HUES64 (cell line): ENCODE results near the gene ZMYND8.
"Not testable (repeated sequence)": the region's sequence is repeated elsewhere in the genome, so short reads cannot be mapped to it uniquely, and the experiment has no call there.

Source experiments
- H3K27ac ChIP-seq: 2 replicates; pipeline ENCODE4 v1.7.0; 2013; ENCODE audit warnings: low read depth, low read length, inconsistent platforms
- H3K27me3 ChIP-seq: 2 replicates; pipeline ENCODE4 v1.6.1; 2013; ENCODE audit warnings: mild to moderate bottlenecking, low read length; ENCODE audit not compliant: insufficient read depth
- H3K36me3 ChIP-seq: 2 replicates; pipeline ENCODE4 v1.6.1; 2013; ENCODE audit warnings: mild to moderate bottlenecking, low read length; ENCODE audit not compliant: insufficient read depth
- H3K4me1 ChIP-seq: 2 replicates; pipeline ENCODE4 v1.6.1; 2013; ENCODE audit warnings: mild to moderate bottlenecking, low read length, moderate library complexity; ENCODE audit not compliant: insufficient read depth
- H3K4me3 ChIP-seq: 2 replicates; pipeline ENCODE4 v1.5.1; 2013; ENCODE audit warnings: mild to moderate bottlenecking, low read length, moderate library complexity
- H3K9ac ChIP-seq: 2 replicates; pipeline ENCODE4 v1.6.1; 2013; ENCODE audit warnings: mild to moderate bottlenecking, low read depth, low read length
- H3K9me3 ChIP-seq: 2 replicates; pipeline ENCODE4 v1.6.1; 2013; ENCODE audit warnings: low read depth, low read length; ENCODE audit not compliant: insufficient read depth
- WGBS: fragments of 150-250, 120-280 bp; methylation state at CpG from one replicate; pipeline ENCODE4 v1.1.7; 2013; ENCODE audit warnings: missing lambda C conversion rate; 5-methylcytosine and 5-hydroxymethylcytosine counted together

ZMYND8 gene

GRCh38 chr20:47212606-47213207 lies 143.8 kb downstream of the ZMYND8 start:
- Histone ChIP-seq H3K27ac (no peak overlapping the region), H3K4me1 (no peaks in the 10 kb centered on the region), H3K36me3 (peaks cover 92% of the 10 kb centered on the region)

GRCh38 chr20:47211036-47211435 lies 145.5 kb downstream of the ZMYND8 start:
- no peak overlapping the region for H3K9ac ChIP-seq
- H3K4me1 ChIP-seq: 0 out of 2 replicates have a peak, but pooled peaks cover 3% of the 10 kb centered on the region
- no peak overlapping the region for H3K27ac ChIP-seq
- H3K27me3 ChIP-seq: no peaks in the 10 kb centered on the region
- peaks cover 77% of the 10 kb centered on the region for H3K36me3 ChIP-seq
- 97% methylated on average over 6 of the region's 7 CpGs for WGBS
- no peaks in the 10 kb centered on the region for H3K9me3 ChIP-seq
- H3K4me3 ChIP-seq: no peak overlapping the region

More at GRCh38 chr20:47212606-47213207, 143.8 kb downstream of the ZMYND8 start:
- H3K4me3 ChIP-seq: no peak overlapping the region
- no peaks in the 10 kb centered on the region for H3K27me3 ChIP-seq
- H3K9me3 ChIP-seq: no peaks in the 10 kb centered on the region
- WGBS: 94% methylated on average over 9 of the region's 9 CpGs
- no peak overlapping the region for H3K9ac ChIP-seq

GRCh38 chr20:47210470-47210869 lies 146.0 kb downstream of the ZMYND8 start:
- no peaks in the 10 kb centered on the region for H3K9me3 ChIP-seq
- no peak overlapping the region for H3K27ac ChIP-seq
- peaks cover 72% of the 10 kb centered on the region for H3K36me3 ChIP-seq
- H3K4me1 ChIP-seq: 0 out of 2 replicates have a peak, but pooled peaks cover 5% of the 10 kb centered on the region
- no peak overlapping the region for H3K9ac ChIP-seq
- H3K27me3 ChIP-seq: no peaks in the 10 kb centered on the region
- no peak overlapping the region for H3K4me3 ChIP-seq
- 96% methylated on average over 13 of the region's 13 CpGs for WGBS

GRCh38 chr20:47209982-47210381 lies 146.5 kb downstream of the ZMYND8 start:
- peaks cover 68% of the 10 kb centered on the region for H3K36me3 ChIP-seq
- WGBS: 96% methylated on average over 15 of the region's 17 CpGs

GRCh38 chr20:47208534-47209174 lies 147.8 kb downstream of the ZMYND8 start:
- H3K4me3 ChIP-seq: no peak overlapping the region
- no peak overlapping the region for H3K9ac ChIP-seq
- no peaks in the 10 kb centered on the region for H3K27me3 ChIP-seq
- H3K4me1 ChIP-seq: 0 out of 2 replicates have a peak, but pooled peaks cover 5% of the 10 kb centered on the region
- no peak overlapping the region for H3K27ac ChIP-seq
- 96% methylated on average over 18 of the region's 18 CpGs for WGBS
- H3K9me3 ChIP-seq: no peaks in the 10 kb centered on the region
- peaks cover 54% of the 10 kb centered on the region for H3K36me3 ChIP-seq

More at GRCh38 chr20:47209982-47210381, 146.5 kb downstream of the ZMYND8 start:
- no peak overlapping the region for H3K4me3 ChIP-seq
- H3K4me1 ChIP-seq: 0 out of 2 replicates have a peak, but pooled peaks cover 5% of the 10 kb centered on the region
- no peaks in the 10 kb centered on the region for H3K27me3 ChIP-seq
- no peak overlapping the region for H3K9ac ChIP-seq
- H3K27ac ChIP-seq: no peak overlapping the region
- H3K9me3 ChIP-seq: no peaks in the 10 kb centered on the region

- Histone ChIP-seq H3K4me3 (no peak overlapping the region), H3K9me3 (no peaks in the 10 kb centered on the region), H3K9ac (no peak overlapping the region), H3K27me3 (no peaks in the 10 kb centered on the region), H3K4me1 (0 out of 2 replicates have a peak, but pooled peaks cover 5% of the 10 kb centered on the region), H3K27ac (peak overlapping the region; percentile 34; the same call in 1 of the 2 replicates), H3K36me3 (peaks cover 39% of the 10 kb centered on the region)
- WGBS: 53% methylated on average over 9 of the region's 9 CpGs
Measured at GRCh38 chr20:47206962-47207641, 149.4 kb downstream of the ZMYND8 start.

GRCh38 chr20:47206552-47206951 lies 149.9 kb downstream of the ZMYND8 start:
- 83% methylated on average over 10 of the region's 10 CpGs for WGBS
- H3K9me3 ChIP-seq, H3K9ac ChIP-seq, H3K4me1 ChIP-seq, H3K4me3 ChIP-seq, H3K27me3 ChIP-seq: not testable (repeated sequence)
- peaks cover 33% of the 10 kb centered on the region for H3K36me3 ChIP-seq
- peak overlapping the region; percentile 34; the same call in 1 of the 2 replicates for H3K27ac ChIP-seq

- no peak overlapping the region for H3K27ac ChIP-seq
- WGBS: 82% methylated on average over 9 of the region's 9 CpGs
- H3K9ac ChIP-seq: no peak overlapping the region
- H3K36me3 ChIP-seq: peaks cover 24% of the 10 kb centered on the region
- H3K27me3 ChIP-seq: no peaks in the 10 kb centered on the region
- no peak overlapping the region for H3K4me3 ChIP-seq
- H3K9me3 ChIP-seq: no peaks in the 10 kb centered on the region
- 0 out of 2 replicates have a peak, but pooled peaks cover 5% of the 10 kb centered on the region for H3K4me1 ChIP-seq
Measured at GRCh38 chr20:47205577-47206123, 150.8 kb downstream of the ZMYND8 start.

GRCh38 chr20:47204850-47205122 lies 151.7 kb downstream of the ZMYND8 start:
- not testable (repeated sequence) for H3K27me3 ChIP-seq, H3K9ac ChIP-seq, H3K4me1 ChIP-seq, H3K9me3 ChIP-seq, H3K27ac ChIP-seq, H3K4me3 ChIP-seq
- peaks cover 16% of the 10 kb centered on the region for H3K36me3 ChIP-seq
- WGBS: 94% methylated on average over 11 of the region's 11 CpGs

- Histone ChIP-seq H3K4me1 (0 out of 2 replicates have a peak, but pooled peaks cover 5% of the 10 kb centered on the region), H3K36me3 (peaks cover 10% of the 10 kb centered on the region), H3K9ac (no peak overlapping the region), H3K27ac (no peak overlapping the region), H3K4me3 (no peak overlapping the region), H3K9me3 (no peaks in the 10 kb centered on the region), H3K27me3 (no peaks in the 10 kb centered on the region)
- WGBS: 96% methylated on average over 12 of the region's 12 CpGs
Measured at GRCh38 chr20:47204008-47204849, 152.3 kb downstream of the ZMYND8 start.
